HG03378 (cell line): Measurements from ENCODE around the gene GDPD5.

Experiments used
- ATAC-seq: cut with Tn5 transposase; IDR thresholded peaks from one replicate; pipeline ENCODE4 v1.9.1; 2021; ENCODE audit warnings: mild to moderate bottlenecking, moderate library complexity; ENCODE audit not compliant: unreplicated experiment

The GDPD5 gene

DNA sequence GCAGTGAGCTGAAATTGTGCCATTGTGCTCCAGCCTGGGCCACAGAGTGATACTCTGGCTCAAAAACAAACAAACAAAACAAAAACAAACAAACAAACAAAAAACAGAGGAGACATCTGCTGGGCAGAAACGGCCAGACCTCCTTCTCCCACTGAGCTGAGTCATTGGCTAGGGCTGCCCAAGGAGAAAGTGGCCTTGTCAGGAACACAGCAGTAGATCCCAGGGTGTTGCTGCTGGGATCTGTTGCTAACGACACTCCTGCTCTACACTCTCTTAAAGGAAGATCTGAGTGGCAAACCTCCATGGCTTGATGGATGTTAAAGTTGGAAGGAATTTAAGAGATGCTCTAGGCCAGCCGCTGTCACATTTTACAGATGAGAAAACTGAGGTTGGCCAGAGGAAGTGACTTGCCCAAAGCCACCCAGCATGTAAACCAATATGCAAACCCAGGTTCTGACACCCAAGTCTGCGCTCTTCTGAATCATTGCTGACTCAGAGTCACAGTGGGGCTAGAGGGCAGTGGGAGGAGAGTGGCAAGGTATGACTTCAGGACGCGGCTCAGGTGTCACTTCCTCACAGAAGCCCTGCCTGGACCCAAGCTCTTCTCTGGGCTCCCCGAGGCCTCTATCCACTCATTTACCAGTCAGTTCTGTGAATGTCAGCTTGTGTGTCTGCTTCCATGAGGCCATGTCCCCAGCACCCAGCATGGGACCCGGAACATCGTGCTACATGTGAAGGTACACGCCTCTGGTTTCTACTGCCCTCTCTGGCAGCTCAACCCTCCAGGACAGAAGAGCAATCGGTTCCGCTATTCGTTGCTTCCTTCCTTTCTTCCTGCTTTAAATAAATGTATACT, 11.3 kb upstream of the GDPD5 start:
- ATAC-seq: peak; percentile 78

DNA sequence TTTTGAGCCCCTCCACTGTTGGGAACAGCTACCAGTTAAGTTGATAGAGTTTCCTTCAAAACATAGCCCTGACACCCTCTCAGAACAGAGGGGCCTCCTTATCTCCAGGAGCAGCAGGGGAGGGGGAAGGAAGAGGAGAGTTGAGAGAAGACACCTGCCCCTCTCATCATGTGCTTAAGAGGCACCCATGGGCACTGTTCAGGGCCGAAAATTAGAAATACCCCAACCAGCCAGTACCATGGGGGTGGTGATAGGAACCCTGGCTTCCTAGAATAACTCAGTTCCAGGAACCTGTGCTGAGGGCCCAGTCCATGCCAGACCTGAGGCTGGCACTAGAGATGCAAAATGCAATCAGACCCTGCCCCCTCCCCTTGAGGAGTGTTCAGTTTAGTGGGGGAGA, 9.3 kb upstream of the GDPD5 start:
- ATAC-seq: no peak

GRCh38 chr11:75534259-75535069, 8.7 kb upstream of the GDPD5 start:
- ATAC-seq: no peak

DNA sequence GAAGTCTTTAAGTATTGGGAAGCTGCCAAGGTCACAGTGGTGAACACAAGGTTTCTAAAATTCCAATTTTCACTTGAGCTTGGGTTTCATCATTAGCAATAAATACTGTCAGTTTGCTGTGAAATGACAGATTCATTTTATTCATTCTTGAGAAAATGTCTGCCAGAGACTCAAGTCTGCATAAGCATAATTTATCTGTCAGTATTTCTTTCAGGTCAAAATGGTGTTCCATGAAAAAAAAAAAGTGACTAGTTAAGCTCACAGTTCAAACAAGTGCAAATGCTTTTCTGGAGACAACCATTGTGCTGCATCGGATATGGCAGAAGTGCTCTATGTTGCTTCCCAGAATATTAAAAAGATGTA, 8.1 kb upstream of the GDPD5 start:
- ATAC-seq: no peak

- peak; percentile 44 for ATAC-seq
These were observed 6.7 kb upstream of the GDPD5 start for GRCh38 chr11:75532200-75533048.

DNA sequence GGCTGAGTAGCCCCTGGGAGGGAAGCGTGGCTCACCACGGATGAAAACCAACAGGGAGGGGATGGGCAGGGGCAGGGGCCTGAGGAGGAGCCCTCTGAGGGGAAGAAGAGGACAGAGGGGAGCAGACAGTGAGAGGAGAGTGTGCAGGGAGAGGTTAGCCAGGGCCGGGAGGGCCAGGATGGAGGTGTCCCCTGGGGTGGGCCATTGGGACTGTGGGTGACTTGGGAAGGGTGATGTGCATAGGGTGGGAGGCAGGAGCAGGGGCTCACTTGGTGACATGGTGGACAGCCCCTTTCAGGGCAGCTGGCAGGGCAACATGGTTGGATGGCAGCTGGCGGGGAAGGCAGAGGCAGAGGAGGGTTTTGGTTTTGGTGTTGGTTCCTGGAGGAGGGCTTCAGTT, 5.6 kb upstream of the GDPD5 start:
- ATAC-seq: no peak

DNA sequence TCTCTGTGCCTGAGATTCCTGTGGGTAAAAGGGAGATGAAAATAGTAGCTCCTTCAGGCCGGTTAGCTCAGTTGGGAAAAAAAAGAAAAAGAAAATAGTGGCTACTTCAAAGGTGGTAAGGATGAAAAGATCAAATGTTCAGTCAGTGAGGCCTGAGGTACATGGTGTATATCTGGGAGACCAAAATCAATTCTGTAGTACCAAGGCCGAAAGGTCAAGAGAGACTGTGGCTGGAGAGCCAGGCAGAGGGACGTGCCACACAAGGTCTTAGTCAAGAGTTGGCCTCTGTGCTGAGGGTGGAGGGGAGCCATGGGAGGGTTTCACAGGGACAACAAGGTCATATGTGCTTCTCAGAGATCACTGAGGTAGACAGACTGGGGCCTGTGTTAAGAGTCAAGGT, 4.8 kb upstream of the GDPD5 start:
- ATAC-seq: no peak

GRCh38 chr11:75527938-75528735, 2.4 kb upstream of the GDPD5 start:
- no peak for ATAC-seq

- no peak for ATAC-seq
These were observed 1.4 kb upstream of the GDPD5 start for GRCh38 chr11:75527130-75527529.

DNA sequence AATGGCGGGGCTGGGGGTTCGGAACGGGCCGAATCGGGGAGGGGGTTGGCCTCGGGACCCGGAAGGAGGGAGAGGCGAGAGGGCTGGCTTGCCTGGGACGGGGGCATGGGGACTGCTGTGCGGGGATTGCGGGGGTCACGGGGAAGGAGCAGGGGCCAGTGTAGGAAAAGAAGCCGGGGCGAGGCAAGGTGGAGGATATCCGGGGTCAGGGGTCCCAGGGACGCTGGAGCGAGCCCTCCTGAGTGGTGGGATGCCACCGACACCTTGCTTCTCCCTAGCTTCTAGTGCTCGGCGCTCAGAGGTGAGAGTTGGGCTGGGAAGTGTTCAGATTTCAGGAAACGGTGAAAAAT, 426 bp upstream of the GDPD5 start:
- no peak for ATAC-seq

GRCh38 chr11:75524665-75525432, 892 bp downstream of the GDPD5 start:
- ATAC-seq: peak; percentile 6

GRCh38 chr11:75523811-75524664, 1.7 kb downstream of the GDPD5 start:
- no peak for ATAC-seq

DNA sequence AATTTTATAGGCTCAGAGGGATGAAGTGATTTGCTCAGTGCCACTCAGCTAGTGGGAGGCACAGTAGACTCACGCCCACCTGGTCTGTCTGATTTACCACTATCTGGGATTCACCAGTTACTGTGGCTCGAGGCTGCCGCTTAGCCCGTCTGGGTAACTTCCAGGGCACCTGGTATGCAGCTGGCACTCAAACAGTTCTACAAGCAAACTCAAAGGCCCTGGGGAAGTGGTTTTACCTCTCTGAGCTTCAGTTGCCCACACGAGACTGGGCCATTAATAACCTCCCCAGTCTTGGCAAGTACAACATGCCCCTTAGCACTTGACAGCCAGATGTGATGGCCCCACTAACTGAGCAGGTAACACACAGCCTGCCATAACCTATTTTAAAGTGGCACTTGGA, 2.6 kb downstream of the GDPD5 start:
- ATAC-seq: no peak

DNA sequence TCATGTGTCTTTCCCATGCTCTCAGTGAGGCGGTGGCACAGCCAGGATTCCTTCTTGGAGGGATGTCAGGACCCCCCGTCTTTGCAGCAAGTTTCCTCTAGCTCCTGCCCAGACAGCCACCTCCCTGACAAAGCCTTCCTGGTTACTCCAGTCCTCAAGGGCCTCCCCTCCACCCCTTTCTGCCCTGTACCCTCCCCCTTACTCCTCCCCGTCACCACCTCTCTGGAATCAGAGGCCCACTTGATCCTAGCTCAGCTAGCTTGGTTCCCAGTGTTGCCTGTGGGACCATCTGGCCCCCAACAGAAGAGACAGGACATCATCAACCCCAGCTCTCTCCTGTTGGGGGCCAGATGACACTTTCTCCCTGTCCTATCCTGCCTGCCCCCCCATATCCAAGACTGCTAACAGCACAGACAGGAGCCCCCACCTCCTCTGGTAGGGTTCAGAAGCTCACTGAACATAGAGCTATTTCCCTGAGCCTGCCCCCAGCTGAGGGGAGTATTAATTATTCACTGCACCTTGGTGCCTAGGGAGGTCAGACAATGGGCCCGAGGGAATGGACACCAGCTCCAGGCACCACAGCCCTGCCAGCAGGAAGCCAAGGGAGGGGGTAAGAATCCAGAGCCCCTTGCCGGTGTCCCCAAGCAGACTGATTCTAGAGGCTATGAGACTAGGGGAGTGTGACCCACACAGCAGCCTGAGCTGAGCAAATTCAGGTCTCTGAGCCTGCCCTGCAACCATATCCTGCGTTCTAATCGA, 3.3 kb downstream of the GDPD5 start:
- no peak for ATAC-seq

DNA sequence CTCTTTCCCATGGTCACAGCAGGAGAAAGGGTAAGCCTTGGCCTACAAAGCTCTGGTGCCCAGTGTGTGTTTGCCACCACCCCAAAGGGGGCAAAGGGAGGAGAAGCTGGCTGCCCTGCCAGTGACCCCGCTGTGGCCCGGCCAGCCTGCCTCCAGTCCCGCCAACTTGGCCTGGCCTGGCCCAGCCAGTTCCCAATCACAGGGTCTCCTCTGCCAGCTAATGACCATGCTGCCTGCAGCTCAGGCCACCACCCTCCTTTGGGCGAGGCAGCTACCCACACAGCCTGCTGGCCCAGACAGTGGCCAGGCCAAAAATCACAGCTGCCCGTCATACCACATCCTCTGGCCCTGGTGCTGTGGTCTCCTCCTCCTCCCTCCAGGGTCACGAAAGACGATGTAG, 5.1 kb downstream of the GDPD5 start:
- ATAC-seq: no peak

DNA sequence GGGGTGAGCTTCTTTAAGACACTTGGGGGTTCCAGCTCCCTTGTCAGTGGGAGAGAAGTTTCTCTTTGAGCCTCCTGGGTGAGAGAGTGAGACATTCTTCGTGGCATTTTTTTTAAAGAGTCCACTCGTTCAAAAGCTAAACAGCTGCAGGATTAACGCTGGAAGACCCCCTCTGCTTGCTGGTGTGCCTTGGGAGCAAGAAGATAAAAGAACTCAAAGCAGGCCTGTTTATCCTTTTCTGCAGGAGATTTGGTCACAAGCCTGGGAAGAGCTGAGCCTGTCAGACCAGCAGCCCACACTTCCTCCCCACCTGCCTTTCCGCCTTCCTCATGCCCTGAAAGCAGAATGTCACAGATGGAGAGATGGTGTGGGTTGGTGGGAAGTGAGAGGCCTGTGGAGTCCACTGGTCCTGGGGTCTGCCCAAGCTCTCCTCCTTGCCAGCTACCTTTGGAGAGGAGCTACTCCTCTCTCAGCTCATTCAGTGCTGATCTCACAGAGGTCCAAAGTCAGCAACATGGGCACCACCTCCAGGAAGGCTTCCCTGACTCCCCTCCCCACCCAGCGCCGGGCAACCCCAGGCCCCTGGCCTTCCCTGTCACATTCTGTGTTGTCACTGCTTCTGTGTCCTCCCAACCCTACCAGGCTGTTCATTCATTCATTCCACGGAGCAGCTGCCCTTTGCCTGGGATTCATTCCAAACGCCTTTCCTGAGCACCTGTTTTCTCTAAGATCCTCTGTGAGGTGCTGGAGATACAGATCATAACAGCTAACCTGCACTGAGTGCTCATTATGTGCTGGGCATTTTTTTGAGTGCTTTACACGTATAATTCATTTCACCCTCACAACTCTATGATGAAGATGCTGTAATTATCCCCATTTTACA, 6.7 kb downstream of the GDPD5 start:
- no peak for ATAC-seq

GRCh38 chr11:75518204-75518549, 7.6 kb downstream of the GDPD5 start:
- ATAC-seq: no peak
